Stimulated activated CD8-positive, alpha-beta memory T cell treated with anti-CD3 and anti-CD28 coated beads, Interleukin-15, amount 100 ng/mL, for 24 hours (primary cell): Measurements from ENCODE around the gene COL5A1.

Experiments used
- DNase-seq: peaks from one replicate; pipeline ENCODE4 v3.0.0-alpha.2; 2020; ENCODE audit warnings: low read depth

The COL5A1 gene

DNA sequence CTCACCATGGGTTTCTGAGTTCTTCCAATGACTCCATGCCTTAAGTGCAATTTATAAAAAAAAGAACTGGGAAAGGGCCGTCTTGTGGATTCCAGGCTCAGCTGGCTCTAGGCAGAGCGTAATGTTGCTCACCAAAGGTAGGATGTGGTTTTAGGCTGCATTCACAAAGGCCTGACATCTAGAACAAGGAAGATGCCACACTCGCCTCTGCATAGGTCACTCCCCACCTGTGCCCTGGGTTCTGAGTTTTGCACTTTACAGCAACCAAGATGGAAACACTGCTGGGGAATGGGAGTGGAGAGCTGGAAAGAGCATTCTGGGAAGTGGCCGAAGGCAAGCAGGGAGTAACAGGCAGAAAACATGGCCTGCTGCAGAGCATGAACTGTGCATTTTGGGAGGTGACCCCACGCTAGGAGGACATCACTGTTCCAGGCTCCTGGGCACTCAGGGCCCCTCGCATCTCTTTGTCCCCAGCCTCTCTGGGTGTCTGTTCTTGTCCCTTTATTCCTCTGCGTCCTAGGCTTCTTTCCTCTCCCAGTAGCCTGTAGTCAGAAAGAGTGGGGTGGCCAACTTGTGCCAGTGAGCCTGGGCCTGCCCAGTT, 251.3 kb downstream of the COL5A1 start:
- no peak for DNase-seq
